Esophagus squamous epithelium (tissue), 5 donors: ENCODE data around the gene OR10AD1. TPM values are rescaled to one million over a fixed set of nuclear protein-coding genes. Genes with fewer than 3 reads are reported as not detected.

Experiments used
- DNase-seq: peaks from one replicate; lab custom pipeline; 2025; lab: John Stamatoyannopoulos, UW
- H3K27ac ChIP-seq, 4 donors: fragments of 200-600 bp; sonication (generic); one replicate each; pipeline ENCODE4 v1.5.1; 2016 to 2019; ENCODE audit warnings: mild to moderate bottlenecking in 1 of 4
- H3K27me3 ChIP-seq, 4 donors: fragments of 200-600 bp; sonication (generic); 1 replicate in 3 of 4; 2 replicates in 1 of 4; pipeline versions ENCODE4 v1.5.1 to v1.6.0; 2017 to 2021; ENCODE audit warnings: antibody characterized with exemption in 1 of 4
- H3K36me3 ChIP-seq, 3 donors: fragments of 200-600 bp; sonication (generic); one replicate each; pipeline ENCODE4 v1.5.1; 2016 to 2019
- H3K4me1 ChIP-seq, 3 donors: fragments of 200-600 bp; sonication (generic); one replicate each; pipeline ENCODE4 v1.5.1; 2017 to 2019
- H3K4me3 ChIP-seq, 4 donors: fragments of 200-600 bp; sonication (generic); 1 replicate in 3 of 4; 2 replicates in 1 of 4; pipeline ENCODE4 v1.5.1; 2016 to 2019; ENCODE audit warnings: mild to moderate bottlenecking in 2 of 4, moderate library complexity in 1 of 4
- H3K9me3 ChIP-seq, 3 donors: fragments of 200-600 bp; sonication (generic); one replicate each; pipeline ENCODE4 v1.5.1; 2016 to 2019
- POLR2A ChIP-seq, 4 donors: fragments of 450-650 bp; IDR thresholded peaks; one replicate each; pipeline ENCODE4 v1.6.1; 2017; ENCODE audit warnings: antibody characterized with exemption in 4 of 4, mild to moderate bottlenecking in 4 of 4, moderate library complexity in 3 of 4
- WGBS, 2 donors: methylation state at CpG; one replicate each; pipeline ENCODE4 v1.1.5; 2018; 5-methylcytosine and 5-hydroxymethylcytosine counted together
- intact Hi-C: fragments of 100-400 bp; cut with DNase I; formaldehyde crosslinking; loops from one replicate; pipeline ENCODE4 v1.15.0; 2022
- total RNA-seq, 4 donors: library from RNA; depleted of rRNA; stranded (reverse); fragments of >200 nt; gene quantifications; one replicate each; pipeline ENCODE4 v1.1.0, GENCODE V29; 2016
- TF ChIP-seq, protein P1 (sequence below), 6 experiments: fragments of 450-650 bp in 4 of 6; fragments of 200-600 bp in 2 of 6; sonication (generic) in 2 of 6; IDR thresholded peaks; one replicate each; pipeline ENCODE4 v1.5.1; 2016 to 2019; ENCODE audit warnings: antibody characterized with exemption in 6 of 6, mild to moderate bottlenecking in 4 of 6, moderate library complexity in 4 of 6
- donor health status: DM: yes; HTN: yes; CAD: no.

OR10AD1 gene
- total RNA-seq, 4 donors from 2014 or later: not detected

DNA sequence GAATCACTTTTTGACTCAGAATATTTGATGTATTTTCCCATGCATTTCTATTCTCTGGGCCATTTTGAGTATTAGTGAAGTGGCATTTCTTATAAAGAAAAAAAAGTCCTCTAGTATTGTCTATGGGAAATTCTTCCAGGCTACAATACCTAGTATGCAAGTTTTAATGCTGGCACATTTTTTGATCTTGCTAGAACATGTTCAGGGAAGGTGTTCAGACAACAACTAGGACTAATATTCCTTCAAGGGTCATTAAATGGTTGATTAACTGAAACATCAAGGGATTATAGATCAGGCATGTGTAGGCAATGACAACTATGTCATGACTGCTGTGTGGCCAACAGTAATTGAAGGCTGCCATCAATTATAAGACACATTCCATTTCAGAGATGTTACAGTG, 12.0 kb downstream of the OR10AD1 start:
- Histone ChIP-seq H3K27me3 (peaks cover 0 to 1% (median 0%) of the 10 kb centered on the region in 4 donors), H3K9me3 (no peaks in the 10 kb centered on the region), H3K36me3 (no peaks in the 10 kb centered on the region), H3K27ac (peak overlapping the region in 3 of 4 donors; percentile 21 to 69 (median 40)), H3K4me3 (no peak overlapping the region), H3K4me1 (peaks cover 11 to 77% (median 29%) of the 10 kb centered on the region in 3 donors)
- intact Hi-C loops: no loop called here
- no peak for DNase-seq
- TF ChIP-seq, protein P1, sequence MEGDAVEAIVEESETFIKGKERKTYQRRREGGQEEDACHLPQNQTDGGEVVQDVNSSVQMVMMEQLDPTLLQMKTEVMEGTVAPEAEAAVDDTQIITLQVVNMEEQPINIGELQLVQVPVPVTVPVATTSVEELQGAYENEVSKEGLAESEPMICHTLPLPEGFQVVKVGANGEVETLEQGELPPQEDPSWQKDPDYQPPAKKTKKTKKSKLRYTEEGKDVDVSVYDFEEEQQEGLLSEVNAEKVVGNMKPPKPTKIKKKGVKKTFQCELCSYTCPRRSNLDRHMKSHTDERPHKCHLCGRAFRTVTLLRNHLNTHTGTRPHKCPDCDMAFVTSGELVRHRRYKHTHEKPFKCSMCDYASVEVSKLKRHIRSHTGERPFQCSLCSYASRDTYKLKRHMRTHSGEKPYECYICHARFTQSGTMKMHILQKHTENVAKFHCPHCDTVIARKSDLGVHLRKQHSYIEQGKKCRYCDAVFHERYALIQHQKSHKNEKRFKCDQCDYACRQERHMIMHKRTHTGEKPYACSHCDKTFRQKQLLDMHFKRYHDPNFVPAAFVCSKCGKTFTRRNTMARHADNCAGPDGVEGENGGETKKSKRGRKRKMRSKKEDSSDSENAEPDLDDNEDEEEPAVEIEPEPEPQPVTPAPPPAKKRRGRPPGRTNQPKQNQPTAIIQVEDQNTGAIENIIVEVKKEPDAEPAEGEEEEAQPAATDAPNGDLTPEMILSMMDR (IDR thresholded peaks at IDR 0.05): no peak
- TF ChIP-seq POLR2A (IDR thresholded peaks at IDR 0.05): no peak

- H3K36me3 ChIP-seq: no peaks in the 10 kb centered on the region
- no peak for TF ChIP-seq POLR2A (IDR thresholded peaks at IDR 0.05)
- TF ChIP-seq, protein P1 (IDR thresholded peaks at IDR 0.05): peak; percentile 65 to 92 (median 88)
- peak overlapping the region in 3 of 4 donors; percentile 33 to 69 (median 40) for H3K27ac ChIP-seq
- intact Hi-C loops: no loop called here
- H3K4me3 ChIP-seq: no peak overlapping the region
- H3K27me3 ChIP-seq: peaks cover 0 to 17% (median 0%) of the 10 kb centered on the region in 4 donors
- peaks cover 13 to 80% (median 36%) of the 10 kb centered on the region in 3 donors for H3K4me1 ChIP-seq
- no peak for DNase-seq
- 23 to 28% methylated on average over 6 of the region's 6 CpGs for WGBS, 2 donors
- H3K9me3 ChIP-seq: no peaks in the 10 kb centered on the region
These were observed 13.6 kb downstream of the OR10AD1 start for GRCh38 chr12:48189331-48190125.

- no peak for TF ChIP-seq POLR2A (IDR thresholded peaks at IDR 0.05)
- TF ChIP-seq, protein P1 (IDR thresholded peaks at IDR 0.05): no peak
- Histone ChIP-seq H3K27ac (no peak overlapping the region), H3K9me3 (no peaks in the 10 kb centered on the region), H3K4me1 (peaks cover 22 to 80% (median 49%) of the 10 kb centered on the region in 3 donors), H3K27me3 (peaks cover 0 to 31% (median 2%) of the 10 kb centered on the region in 4 donors), H3K36me3 (no peaks in the 10 kb centered on the region), H3K4me3 (no peak overlapping the region)
- 76 to 84% methylated on average over 9 to 10 of the region's 10 CpGs for whole genome bisulfite sequencing, 2 donors
- intact Hi-C loops: no loop called here
- DNase-seq: no peak
These were observed 15.0 kb downstream of the OR10AD1 start for GRCh38 chr12:48187916-48188695.

DNA sequence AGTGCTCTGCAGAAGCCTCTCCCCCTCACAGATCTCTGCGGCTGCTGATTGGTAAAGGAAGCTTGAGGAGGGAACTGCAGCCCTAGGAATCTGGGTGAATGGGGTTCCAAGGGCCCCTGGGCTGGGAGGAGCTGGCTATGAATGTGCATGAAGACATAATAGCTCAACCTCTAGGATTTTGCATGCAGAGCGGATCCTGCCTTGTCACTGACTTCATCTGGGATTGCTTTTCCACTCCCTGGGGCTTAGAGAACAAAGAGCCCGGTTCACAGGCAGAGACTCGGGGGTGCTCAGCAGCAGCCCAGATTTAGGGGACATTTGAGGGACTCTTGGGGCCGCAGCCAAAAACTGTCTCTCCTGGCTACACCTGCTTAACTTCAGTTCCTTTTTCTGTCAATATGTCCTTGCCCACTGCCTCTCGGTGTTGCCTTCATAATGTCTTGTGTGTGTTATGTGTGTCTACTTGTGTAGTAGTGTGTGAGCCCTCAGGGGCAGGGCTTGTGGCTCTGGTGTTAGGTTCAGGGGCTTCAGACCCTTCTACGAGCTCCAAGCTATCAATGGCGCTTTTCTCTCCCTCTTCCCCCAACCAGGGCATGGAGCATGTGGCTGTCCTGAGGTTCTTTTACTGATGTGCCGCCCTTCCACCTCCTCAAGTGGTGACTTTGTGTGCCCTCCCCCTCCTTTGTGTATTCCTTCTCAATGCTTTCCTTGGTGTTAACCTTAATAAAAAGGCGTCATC, 17.7 kb downstream of the OR10AD1 start:
- DNase-seq: no peak
- TF ChIP-seq, protein P1 (IDR thresholded peaks at IDR 0.05): no peak
- no peak for TF ChIP-seq POLR2A (IDR thresholded peaks at IDR 0.05)
- Histone ChIP-seq H3K4me3 (peak overlapping the region in 1 of 4 donors; percentile 84), H3K9me3 (no peaks in the 10 kb centered on the region), H3K4me1 (peaks cover 24 to 61% (median 43%) of the 10 kb centered on the region in 3 donors), H3K36me3 (no peaks in the 10 kb centered on the region), H3K27me3 (peaks cover 0 to 57% (median 2%) of the 10 kb centered on the region in 4 donors), H3K27ac (no peak overlapping the region)
- intact Hi-C loops: no loop called here
- 55 to 66% methylated on average over 9 to 10 of the region's 10 CpGs for WGBS, 2 donors
